ENCODE measurements around the gene CRAT. TPM values are rescaled to one million over a fixed set of nuclear protein-coding genes. Genes with fewer than 3 reads are reported as not detected.

Gene CRAT
- polyA plus RNA-seq, 1 donor from 2014 or later, result 8.1 TPM

GRCh38 chr9:129054163-129054851, 56.3 kb downstream of the CRAT start:
- Mint-ChIP-seq H3K27me3 (no peaks in the 10 kb centered on the region), H3K9me3 (no peaks in the 10 kb centered on the region), H3K27ac (peak overlapping the region in 1 of 3 donors; percentile 73), H3K4me1 (peaks cover 0 to 2% (median 0%) of the 10 kb centered on the region in 3 donors), H3K36me3 (peaks cover 6% of the 10 kb centered on the region), H3K4me3 (no peak overlapping the region)

GRCh38 chr9:129053020-129053419, 57.6 kb downstream of the CRAT start:
- no peaks in the 10 kb centered on the region for H3K27me3 Mint-ChIP-seq
- no peak overlapping the region for H3K27ac Mint-ChIP-seq
- no peaks in the 10 kb centered on the region for H3K9me3 Mint-ChIP-seq
- peaks cover 6% of the 10 kb centered on the region for H3K36me3 Mint-ChIP-seq
- peaks cover 0 to 2% (median 0%) of the 10 kb centered on the region in 3 donors for H3K4me1 Mint-ChIP-seq
- no peak overlapping the region for H3K4me3 Mint-ChIP-seq

GRCh38 chr9:129052592-129052991, 58.0 kb downstream of the CRAT start:
- H3K27ac Mint-ChIP-seq, result no peak overlapping the region

More at GRCh38 chr9:129052592-129052991, 58.0 kb downstream of the CRAT start:
- no peaks in the 10 kb centered on the region for H3K27me3 Mint-ChIP-seq
- peaks cover 0 to 2% (median 0%) of the 10 kb centered on the region in 3 donors for H3K4me1 Mint-ChIP-seq
- peaks cover 6% of the 10 kb centered on the region for H3K36me3 Mint-ChIP-seq
- H3K4me3 Mint-ChIP-seq, result no peak overlapping the region
- H3K9me3 Mint-ChIP-seq, result no peaks in the 10 kb centered on the region

Other genes with a start within 250 kb of the CRAT start
- gene KYAT1, start 228.8 kb downstream of the CRAT start, polyA plus RNA-seq, result 11.4 TPM
- gene LRRC8A, start 228.7 kb downstream of the CRAT start, polyA plus RNA-seq, result 26.2 TPM
- 1.0 TPM for gene PHYHD1, start 189.8 kb downstream of the CRAT start, polyA plus RNA-seq
- gene DOLK, start 163.2 kb downstream of the CRAT start, polyA plus RNA-seq, result 8.5 TPM
- 21.9 TPM for gene NUP188, start 163.1 kb downstream of the CRAT start, polyA plus RNA-seq
- 27.7 TPM for gene SH3GLB2, start 82.5 kb downstream of the CRAT start, polyA plus RNA-seq
- 11.4 TPM for gene MIGA2, start 74.2 kb downstream of the CRAT start, polyA plus RNA-seq
- 7.4 TPM for gene DOLPP1, start 29.7 kb downstream of the CRAT start, polyA plus RNA-seq
- gene PTPA, start 622 bp upstream of the CRAT start, polyA plus RNA-seq, result 12.2 TPM
- not detected for gene IER5L, start 67.5 kb upstream of the CRAT start, polyA plus RNA-seq

All from IgD-negative memory B cell (primary cell).